ENCODE data around the gene XYLT1.
A peak's percentile ranks its signal among the peaks of the same experiment; 100 is the strongest.

Gene XYLT1

GRCh38 chr16:17251496-17251895 lies 219.3 kb downstream of the XYLT1 start:
- H3K27ac ChIP-seq (ENCODE audit: low read depth, low read length) = no peak overlapping the region
- no peaks in the 10 kb centered on the region for H3K27me3 ChIP-seq (ENCODE audit: control insufficient read depth, low read length)
- peaks cover 13% of the 10 kb centered on the region; the same call in 1 of the 2 replicates for H4K20me1 ChIP-seq (ENCODE audit: control insufficient read depth, insufficient read depth, low read depth, low read length)
- H3K4me3 ChIP-seq (ENCODE audit: low read length) = no peak overlapping the region
- H3K79me2 ChIP-seq (ENCODE audit: control insufficient read depth, low read length) = peaks cover 4% of the 10 kb centered on the region; the same call in 1 of the 2 replicates
- no peaks in the 10 kb centered on the region for H3F3A ChIP-seq (ENCODE audit: control insufficient read depth, insufficient read depth)
- H3K4me1 ChIP-seq (ENCODE audit: control insufficient read depth, low read length) = peaks cover 14% of the 10 kb centered on the region
- no peaks in the 10 kb centered on the region for H3K9me3 ChIP-seq (ENCODE audit: control insufficient read depth, insufficient read depth, low read length)
- H3K4me2 ChIP-seq (ENCODE audit: low read length) = no peak overlapping the region
- no peak for TF ChIP-seq EZH2phosphoT487 (IDR thresholded peaks at IDR 0.05; ENCODE audit: borderline replicate concordance, low read length)
- TF ChIP-seq CTCF (IDR thresholded peaks at IDR 0.05; ENCODE audit: low read depth, low read length, poor library complexity, severe bottlenecking) = peak; percentile 41
- no peaks in the 10 kb centered on the region for H3K36me3 ChIP-seq (ENCODE audit: control insufficient read depth, low read length)
- no peaks in the 10 kb centered on the region for H3K9me2 ChIP-seq (replicated peaks; ENCODE audit: control insufficient read depth, low read length)

- Histone ChIP-seq H3K9me3 (ENCODE audit: control insufficient read depth, insufficient read depth, low read length) (no peaks in the 10 kb centered on the region), H3K27me3 (ENCODE audit: control insufficient read depth, low read length) (no peaks in the 10 kb centered on the region), H3K27ac (ENCODE audit: low read depth, low read length) (no peak overlapping the region), H4K20me1 (ENCODE audit: control insufficient read depth, insufficient read depth, low read depth, low read length) (peaks cover 13% of the 10 kb centered on the region; the same call in 1 of the 2 replicates), H3K4me2 (ENCODE audit: low read length) (no peak overlapping the region), H3K79me2 (ENCODE audit: control insufficient read depth, low read length) (peaks cover 4% of the 10 kb centered on the region; the same call in 1 of the 2 replicates), H3K4me3 (ENCODE audit: low read length) (no peak overlapping the region), H3K9me2 (replicated peaks; ENCODE audit: control insufficient read depth, low read length) (no peaks in the 10 kb centered on the region), H3F3A (ENCODE audit: control insufficient read depth, insufficient read depth) (no peaks in the 10 kb centered on the region), H3K36me3 (ENCODE audit: control insufficient read depth, low read length) (no peaks in the 10 kb centered on the region), H3K4me1 (ENCODE audit: control insufficient read depth, low read length) (peaks cover 10% of the 10 kb centered on the region)
- TF ChIP-seq EZH2phosphoT487 (IDR thresholded peaks at IDR 0.05; ENCODE audit: borderline replicate concordance, low read length) = no peak
- no peak for TF ChIP-seq CTCF (IDR thresholded peaks at IDR 0.05; ENCODE audit: low read depth, low read length, poor library complexity, severe bottlenecking)
These were observed 223.6 kb downstream of the XYLT1 start for GRCh38 chr16:17246974-17247732.

GRCh38 chr16:17246268-17246885 lies 224.4 kb downstream of the XYLT1 start:
- Histone ChIP-seq H3K27ac (ENCODE audit: low read depth, low read length) (no peak overlapping the region), H3K9me2 (replicated peaks; ENCODE audit: control insufficient read depth, low read length) (no peaks in the 10 kb centered on the region), H3K4me1 (ENCODE audit: control insufficient read depth, low read length) (peaks cover 3% of the 10 kb centered on the region), H3K79me2 (ENCODE audit: control insufficient read depth, low read length) (peaks cover 4% of the 10 kb centered on the region; the same call in 1 of the 2 replicates), H4K20me1 (ENCODE audit: control insufficient read depth, insufficient read depth, low read depth, low read length) (peaks cover 8% of the 10 kb centered on the region; the same call in 1 of the 2 replicates), H3K4me2 (ENCODE audit: low read length) (no peak overlapping the region), H3K36me3 (ENCODE audit: control insufficient read depth, low read length) (no peaks in the 10 kb centered on the region), H3F3A (ENCODE audit: control insufficient read depth, insufficient read depth) (no peaks in the 10 kb centered on the region), H3K9me3 (ENCODE audit: control insufficient read depth, insufficient read depth, low read length) (no peaks in the 10 kb centered on the region), H3K27me3 (ENCODE audit: control insufficient read depth, low read length) (no peaks in the 10 kb centered on the region), H3K4me3 (ENCODE audit: low read length) (no peak overlapping the region)
- TF ChIP-seq CTCF (IDR thresholded peaks at IDR 0.05; ENCODE audit: low read depth, low read length, poor library complexity, severe bottlenecking) = no peak
- no peak for TF ChIP-seq EZH2phosphoT487 (IDR thresholded peaks at IDR 0.05; ENCODE audit: borderline replicate concordance, low read length)

All from DOHH2 (cell line).